AG09319 (cell line): ENCODE results near the gene PIWIL4.

Experiments
- DNase-seq: peaks from one replicate; pipeline ENCODE4 v3.0.0-alpha.2; 2010; ENCODE audit warnings: low read depth; ENCODE audit errors: extremely low read depth
- TF ChIP-seq, protein P1 (sequence below): IDR thresholded peaks from 2 replicates; pipeline ENCODE4 v1.5.1; 2011; ENCODE audit warnings: low read depth, mild to moderate bottlenecking, inconsistent platforms, low read length, moderate library complexity

PIWIL4 gene

DNA sequence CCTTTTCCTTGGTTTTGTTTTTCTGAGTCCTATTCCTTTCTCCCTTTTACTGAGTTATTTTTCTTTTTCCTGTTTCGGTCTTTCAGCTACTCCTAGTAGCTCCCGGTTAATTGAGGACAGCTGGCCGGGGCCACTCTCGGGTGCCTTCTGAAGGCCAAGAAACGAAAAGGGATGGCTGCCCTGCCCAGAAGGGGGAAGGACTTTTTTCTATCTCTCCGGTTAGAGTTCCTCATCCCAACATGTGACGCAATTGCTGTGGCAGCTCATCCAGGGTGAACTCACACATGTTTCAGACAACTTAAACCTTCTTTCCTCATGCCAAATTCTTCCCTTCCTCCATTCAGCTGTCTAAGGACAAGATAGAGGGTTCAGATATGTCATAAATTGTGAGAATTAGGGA lies 83.6 kb downstream of the PIWIL4 start:
- TF ChIP-seq, protein P1, sequence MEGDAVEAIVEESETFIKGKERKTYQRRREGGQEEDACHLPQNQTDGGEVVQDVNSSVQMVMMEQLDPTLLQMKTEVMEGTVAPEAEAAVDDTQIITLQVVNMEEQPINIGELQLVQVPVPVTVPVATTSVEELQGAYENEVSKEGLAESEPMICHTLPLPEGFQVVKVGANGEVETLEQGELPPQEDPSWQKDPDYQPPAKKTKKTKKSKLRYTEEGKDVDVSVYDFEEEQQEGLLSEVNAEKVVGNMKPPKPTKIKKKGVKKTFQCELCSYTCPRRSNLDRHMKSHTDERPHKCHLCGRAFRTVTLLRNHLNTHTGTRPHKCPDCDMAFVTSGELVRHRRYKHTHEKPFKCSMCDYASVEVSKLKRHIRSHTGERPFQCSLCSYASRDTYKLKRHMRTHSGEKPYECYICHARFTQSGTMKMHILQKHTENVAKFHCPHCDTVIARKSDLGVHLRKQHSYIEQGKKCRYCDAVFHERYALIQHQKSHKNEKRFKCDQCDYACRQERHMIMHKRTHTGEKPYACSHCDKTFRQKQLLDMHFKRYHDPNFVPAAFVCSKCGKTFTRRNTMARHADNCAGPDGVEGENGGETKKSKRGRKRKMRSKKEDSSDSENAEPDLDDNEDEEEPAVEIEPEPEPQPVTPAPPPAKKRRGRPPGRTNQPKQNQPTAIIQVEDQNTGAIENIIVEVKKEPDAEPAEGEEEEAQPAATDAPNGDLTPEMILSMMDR, result no peak; the same call in 1 of the 2 replicates
- DNase-seq, result peak; percentile 80

DNA sequence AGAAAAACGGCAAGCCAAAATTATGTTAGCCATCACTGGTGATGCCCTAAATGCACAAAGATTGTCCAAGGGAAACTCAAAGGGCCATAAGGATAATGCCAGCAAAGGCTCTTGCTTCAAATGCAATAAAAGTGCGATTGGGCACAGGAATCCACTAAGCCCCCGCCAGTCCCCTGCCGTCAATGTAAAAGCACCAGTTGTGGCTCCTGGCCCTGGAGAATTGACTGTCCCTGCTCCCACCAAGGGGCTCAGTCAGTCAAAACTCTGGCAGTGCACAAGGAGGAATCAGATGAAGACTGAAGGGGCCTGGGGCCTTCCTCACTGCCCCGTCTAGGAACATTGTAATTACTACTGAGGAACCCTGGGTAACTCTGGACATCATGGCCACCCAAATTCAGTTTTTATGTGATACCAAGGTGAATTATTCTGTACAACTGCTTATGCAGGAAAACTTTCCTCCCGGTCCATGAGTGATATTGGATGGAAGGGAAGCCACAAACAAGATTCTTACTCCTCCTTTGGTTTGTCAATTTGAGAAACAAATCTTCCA lies 85.6 kb downstream of the PIWIL4 start:
- TF ChIP-seq, protein P1, result no peak
- DNase-seq, result no peak

DNA sequence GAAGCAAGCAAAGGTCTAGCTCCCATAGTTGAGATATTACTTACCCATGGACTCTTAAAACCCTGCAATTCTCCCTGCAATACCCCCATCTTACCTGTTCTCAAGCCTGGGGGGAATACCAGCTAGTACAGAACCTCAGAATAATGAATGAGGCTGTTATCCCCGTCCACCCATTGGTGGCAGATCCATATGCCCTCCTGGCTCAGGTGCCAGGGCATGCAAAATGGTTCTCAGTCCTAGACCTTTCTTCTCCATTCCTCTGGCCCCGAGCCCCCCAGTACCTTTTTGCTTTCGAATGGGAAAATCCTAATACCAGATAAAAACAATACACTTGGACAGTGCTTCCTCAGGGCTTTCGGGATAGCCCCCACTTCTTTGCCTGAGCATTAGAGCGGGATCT lies 86.4 kb downstream of the PIWIL4 start:
- TF ChIP-seq, protein P1, result no peak
- no peak for DNase-seq

DNA sequence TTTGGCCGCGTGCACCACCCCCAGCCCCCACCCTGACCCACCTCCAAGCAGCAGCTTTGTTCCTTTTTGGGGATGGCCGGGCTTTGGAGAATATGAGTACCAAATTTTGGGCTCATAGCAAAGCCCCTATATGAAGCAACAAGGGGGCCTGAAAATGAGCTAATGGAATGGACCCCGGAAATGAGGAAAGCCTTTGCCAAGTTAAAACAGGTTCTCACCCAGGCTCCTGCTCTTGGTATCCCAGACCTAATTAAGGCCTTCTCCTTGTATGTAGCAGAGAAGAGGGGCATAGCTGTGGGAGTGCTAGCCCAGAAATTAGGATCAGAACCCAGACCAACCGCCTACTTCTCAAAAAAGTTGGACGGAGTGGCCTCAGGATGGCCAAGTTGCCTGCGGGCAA lies 87.0 kb downstream of the PIWIL4 start:
- TF ChIP-seq, protein P1, result no peak
- DNase-seq, result no peak

DNA sequence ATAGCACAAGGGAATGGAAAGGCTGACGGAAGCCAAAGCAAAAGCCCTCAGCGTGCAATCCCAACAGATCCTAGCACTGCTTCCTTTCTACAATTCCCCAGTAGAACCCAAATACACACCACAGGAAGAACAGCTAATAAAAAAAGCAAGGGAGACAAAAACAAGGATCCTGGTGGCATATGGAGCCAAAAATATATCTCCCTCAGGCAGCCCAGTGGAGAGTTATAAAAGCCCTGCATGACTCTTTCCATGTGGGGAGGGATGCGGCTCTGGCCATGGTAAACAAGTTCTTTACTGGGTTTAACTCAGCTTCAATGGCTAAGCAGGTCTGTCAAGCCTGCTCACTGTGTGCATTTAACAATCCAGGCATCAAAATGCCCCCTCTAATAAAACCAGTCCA lies 88.1 kb downstream of the PIWIL4 start:
- DNase-seq, result no peak
- TF ChIP-seq, protein P1, result no peak

DNA sequence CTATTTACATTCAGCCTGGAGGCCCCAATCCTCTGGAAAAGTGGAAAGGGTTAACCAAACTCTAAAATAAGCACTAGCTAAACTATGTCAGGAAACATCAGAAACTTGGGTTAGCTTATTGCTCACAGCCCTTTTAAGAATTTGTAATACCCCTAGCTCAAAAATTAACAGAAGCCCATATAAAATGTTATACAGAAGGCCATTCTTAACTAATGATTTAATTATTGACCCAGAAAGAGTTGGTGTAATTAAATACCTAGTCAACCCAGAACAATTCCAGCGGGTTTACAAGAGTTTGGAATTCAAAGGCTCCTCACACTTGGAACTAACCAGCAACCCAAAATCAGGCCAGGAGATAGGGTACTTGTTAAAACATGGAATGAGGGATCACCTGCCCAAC lies 88.8 kb downstream of the PIWIL4 start:
- TF ChIP-seq, protein P1, result no peak
- no peak for DNase-seq

DNA sequence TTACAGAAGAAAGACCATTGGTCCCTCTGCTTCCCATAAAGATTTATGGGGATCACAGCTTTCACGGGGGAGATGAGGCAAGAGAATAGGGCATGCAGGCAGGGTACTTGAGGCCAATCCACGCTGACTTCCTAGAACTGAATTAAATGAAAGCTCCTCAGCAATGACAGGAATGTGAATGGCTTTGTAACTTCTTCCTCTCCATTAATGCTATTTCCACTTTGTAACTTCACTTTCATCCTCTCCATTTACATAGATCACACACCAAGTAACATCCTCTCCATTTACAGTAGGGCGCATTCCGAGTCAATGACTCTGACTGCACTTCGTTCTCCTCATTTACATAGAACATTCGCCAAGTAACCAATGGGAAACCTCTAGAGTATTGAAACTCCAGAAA lies 89.8 kb downstream of the PIWIL4 start:
- TF ChIP-seq, protein P1, result no peak
- DNase-seq, result no peak
